GM12892 (cell line): ENCODE results near the gene NKG7.

ENCODE experiments used
- POLR2A ChIP-seq: IDR thresholded peaks from 2 replicates; pipeline ENCODE4 v1.6.1; 2011; ENCODE audit warnings: low read depth, low read length, control low read depth
- POLR2AphosphoS5 ChIP-seq: IDR thresholded peaks from 2 replicates; pipeline ENCODE4 v1.6.1; 2011; ENCODE audit warnings: low read depth, low read length, control low read depth
- TAF1 ChIP-seq: IDR thresholded peaks from 2 replicates; pipeline ENCODE4 v1.6.1; 2011; ENCODE audit warnings: low read depth, mild to moderate bottlenecking, control low read depth, low read length, borderline replicate concordance

- TF ChIP-seq POLR2AphosphoS5 (no peak), POLR2A (no peak), TAF1 (no peak)
These were observed 26.8 kb upstream of the NKG7 start for GRCh38 chr19:51399231-51399630.
